ENCODE data around the gene OR2H1. TPM values are rescaled to one million over a fixed set of nuclear protein-coding genes. Genes with fewer than 3 reads are reported as not detected.

Gene OR2H1
- polyA plus RNA-seq, 3 donors, result not detected

DNA sequence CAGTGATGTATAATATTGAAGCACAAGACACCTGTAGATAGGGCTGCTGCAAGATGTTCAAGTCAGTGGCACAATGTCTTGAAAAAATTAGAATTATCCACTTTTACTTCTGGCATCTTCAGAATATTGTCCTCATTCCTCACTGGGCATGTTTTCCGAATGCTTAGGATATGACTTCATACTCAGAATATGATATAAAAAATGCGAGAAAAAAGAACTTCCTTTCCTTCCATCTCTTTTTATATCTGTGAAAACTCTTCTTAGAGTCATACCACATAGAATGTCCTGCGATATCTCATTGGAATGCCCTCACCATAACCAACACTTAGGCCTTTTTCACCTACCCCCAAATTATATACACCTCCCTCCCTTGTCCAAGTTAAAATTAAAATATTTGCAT lies 26.2 kb downstream of the OR2H1 start:
- no peak for DNase-seq

GRCh38 chr6:29483735-29484134 lies 26.8 kb downstream of the OR2H1 start:
- no peak for DNase-seq

GRCh38 chr6:29486577-29486976 lies 29.6 kb downstream of the OR2H1 start:
- DNase-seq, result no peak

DNA sequence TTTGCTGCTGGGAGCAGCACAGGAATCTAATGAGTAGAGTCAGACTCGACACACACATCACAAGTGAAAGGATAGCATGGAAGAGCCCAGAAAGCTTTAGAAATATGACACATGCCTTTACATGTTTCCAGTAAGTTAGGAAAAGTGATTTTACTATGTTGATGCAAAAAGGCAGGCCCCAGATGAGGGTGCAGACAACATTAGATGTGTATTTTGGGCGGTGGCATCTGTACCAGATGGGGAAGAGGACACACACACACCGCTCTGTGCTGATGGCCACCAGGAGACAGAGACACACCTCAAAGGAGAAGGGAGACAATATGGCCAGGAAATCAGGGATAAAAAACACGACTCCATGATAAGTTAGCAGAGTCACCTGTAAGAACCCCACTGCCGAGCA lies 30.2 kb downstream of the OR2H1 start:
- DNase-seq, result no peak

DNA sequence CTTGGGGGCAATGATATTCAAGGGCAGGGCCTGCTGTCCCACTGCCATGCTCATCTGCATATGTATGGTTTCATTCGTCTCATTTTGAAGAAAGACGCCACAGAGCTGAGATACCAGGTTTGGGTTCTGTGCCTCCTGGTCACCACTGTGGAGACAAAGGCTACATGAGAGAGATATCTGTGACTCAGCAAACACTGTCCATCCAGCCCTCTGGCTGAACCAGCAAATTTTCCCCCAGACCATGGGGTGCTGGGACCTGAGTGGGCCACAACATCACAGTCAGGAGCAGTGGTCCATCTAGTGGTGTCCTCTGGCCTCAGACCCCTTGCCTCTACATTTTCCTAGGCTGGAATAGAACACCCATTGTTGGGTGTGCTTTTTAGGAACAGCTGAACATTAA lies 30.7 kb downstream of the OR2H1 start, which contains the start of gene MAS1L:
Gene MAS1L (minus strand): TSS at position 297 of the 400 bp plus-strand sequence. CDS start 54 bp downstream, at position 243.
- DNase-seq, result no peak

- DNase-seq, result no peak
Observed at GRCh38 chr6:29488874-29489273, 31.9 kb downstream of the OR2H1 start.

DNA sequence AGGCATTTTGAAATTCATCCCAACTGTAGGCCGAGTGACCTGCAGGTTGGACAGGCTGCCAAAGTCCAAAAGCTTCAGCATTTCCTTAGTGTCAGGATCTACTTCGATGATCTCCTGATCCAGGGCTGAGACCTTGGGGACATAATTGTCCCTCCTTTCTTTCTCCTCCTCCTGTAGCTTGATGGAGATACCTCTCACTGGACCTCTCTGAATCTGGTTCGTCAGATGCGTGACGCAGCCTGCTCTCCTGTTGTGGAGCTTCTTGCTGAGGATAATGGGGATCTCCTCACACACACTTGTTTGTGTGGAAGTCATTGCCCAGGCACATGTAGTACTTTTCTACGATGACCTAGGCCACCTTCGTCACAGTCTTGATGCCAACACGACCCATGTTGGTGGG lies 32.3 kb downstream of the OR2H1 start:
- DNase-seq, result no peak

GRCh38 chr6:29490055-29490454 lies 33.1 kb downstream of the OR2H1 start:
- no peak for DNase-seq

DNA sequence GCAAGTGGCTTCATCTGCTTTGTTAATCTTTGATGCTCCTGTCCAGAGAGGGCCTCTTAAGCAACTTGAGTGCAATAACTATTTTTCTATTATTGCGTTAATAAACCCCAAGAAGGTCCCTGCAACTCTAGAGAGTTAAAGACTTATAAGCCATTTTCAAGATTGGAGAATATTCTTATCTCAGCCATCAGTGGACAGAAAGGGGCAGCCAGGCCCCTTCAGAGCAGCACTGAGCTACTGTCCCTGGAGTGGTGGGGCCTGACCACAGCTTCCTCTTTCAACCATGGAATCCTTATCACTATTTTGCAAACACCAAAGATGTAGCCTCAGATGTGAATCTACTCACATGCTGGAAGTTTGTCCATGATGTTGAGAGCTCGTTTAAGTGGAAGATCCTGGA lies 33.6 kb downstream of the OR2H1 start:
- DNase-seq, result no peak

- no peak for DNase-seq
Observed at GRCh38 chr6:29491574-29491973, 34.6 kb downstream of the OR2H1 start.

DNA sequence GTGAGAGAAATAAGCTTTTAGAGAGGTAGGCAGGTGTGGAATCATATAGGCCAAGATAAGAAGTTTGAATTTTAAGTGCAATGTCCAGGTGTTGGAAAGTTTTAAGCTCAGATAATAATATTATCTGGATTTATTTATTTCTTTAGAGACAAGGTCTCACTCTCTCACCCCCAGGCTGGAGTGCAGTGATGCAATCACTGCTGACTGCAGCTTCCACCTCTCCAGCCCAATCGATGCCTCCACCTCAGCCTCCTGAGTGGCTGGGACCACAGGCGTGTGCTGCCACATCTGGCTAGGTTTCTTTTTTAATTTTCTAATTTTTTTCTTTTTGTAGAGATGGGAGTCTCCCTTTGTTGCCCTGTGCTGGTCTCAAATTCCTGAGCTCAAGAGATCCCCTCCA lies 36.3 kb downstream of the OR2H1 start:
- DNase-seq, result no peak

DNA sequence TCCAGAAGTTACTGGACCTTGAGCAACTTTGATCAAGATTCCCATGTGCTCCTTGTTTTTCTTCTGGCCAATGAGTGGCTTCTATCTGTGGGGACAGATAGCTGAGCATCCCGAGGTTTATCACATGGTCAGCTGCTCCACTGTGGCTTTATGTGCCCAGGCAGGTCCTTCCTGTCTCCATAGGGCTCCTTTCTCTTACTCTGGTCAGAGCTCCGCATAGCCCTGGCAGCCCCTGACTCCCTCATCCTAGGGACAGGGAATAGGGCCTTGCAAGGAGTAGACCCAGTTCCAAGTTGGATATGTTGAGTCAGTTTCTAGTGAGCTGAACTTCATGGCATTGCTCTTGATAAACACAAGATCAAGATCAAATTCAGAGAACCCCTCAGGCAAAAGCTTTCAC lies 37.2 kb downstream of the OR2H1 start:
- no peak for DNase-seq

GRCh38 chr6:29495571-29495970 lies 38.6 kb downstream of the OR2H1 start:
- DNase-seq, result no peak

GRCh38 chr6:29496961-29497360 lies 40.0 kb downstream of the OR2H1 start:
- DNase-seq, result no peak

- DNase-seq, result no peak
Observed at GRCh38 chr6:29499704-29500103, 42.7 kb downstream of the OR2H1 start.

DNA sequence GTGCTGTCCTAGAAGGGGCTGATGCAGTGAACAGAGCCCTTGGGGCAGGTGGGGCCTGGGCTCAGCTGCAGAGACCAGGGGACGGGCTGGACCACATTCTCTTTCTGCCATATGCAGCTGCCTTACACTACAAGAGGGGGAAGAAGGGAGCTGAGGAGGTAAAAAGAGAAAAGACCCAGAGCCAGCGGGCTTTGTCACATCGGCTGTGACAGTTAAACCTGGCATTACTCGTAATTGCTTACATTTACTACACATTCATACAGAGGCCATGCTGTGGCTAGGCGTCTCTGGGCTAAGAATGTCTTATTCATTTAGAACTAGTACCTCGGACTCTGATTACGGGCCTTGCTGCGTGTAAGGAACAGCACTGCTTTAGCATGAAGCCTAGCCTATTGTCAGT lies 43.6 kb downstream of the OR2H1 start:
- DNase-seq, result no peak

- DNase-seq, result no peak
Observed at GRCh38 chr6:29501106-29501505, 44.2 kb downstream of the OR2H1 start.

DNA sequence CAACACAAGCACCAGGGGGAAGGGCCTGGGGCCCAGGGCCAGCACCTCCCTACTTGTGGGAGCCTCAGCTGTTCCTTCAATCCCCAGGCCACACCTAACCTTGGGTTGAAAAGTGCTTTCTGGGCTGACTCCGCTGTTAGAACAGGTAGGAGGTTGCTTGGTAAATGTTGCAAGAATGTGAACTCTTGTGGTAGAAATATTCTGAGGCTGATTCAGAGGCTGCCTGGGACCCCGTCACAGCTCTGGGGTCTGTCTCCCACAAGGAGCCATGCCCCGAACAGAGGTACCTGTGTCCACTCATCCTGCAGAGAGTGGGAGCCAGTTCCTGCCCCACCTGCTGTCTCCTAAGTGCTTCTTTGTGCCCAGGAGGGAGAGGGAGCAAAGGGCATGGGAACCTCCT lies 45.2 kb downstream of the OR2H1 start:
- DNase-seq, result no peak

DNA sequence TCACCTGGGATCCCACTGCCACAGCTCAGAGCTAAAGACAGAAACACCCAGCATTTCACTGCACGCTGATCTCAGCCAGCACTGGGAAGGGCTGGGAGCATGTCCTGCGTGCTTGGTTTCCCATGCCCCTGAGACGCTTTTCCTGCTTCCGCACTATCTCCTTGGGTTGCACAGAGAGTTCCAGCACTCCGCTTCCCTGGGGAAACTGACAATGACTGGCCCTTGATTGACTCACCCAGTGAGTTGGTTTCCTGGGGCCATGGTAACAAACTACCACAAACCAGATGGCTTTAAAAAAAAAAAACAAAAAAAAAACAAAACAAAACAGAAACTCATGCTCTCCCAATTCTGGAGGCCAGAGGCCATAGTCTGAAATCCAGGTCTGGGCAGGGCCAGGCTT lies 45.6 kb downstream of the OR2H1 start:
- no peak for DNase-seq

DNA sequence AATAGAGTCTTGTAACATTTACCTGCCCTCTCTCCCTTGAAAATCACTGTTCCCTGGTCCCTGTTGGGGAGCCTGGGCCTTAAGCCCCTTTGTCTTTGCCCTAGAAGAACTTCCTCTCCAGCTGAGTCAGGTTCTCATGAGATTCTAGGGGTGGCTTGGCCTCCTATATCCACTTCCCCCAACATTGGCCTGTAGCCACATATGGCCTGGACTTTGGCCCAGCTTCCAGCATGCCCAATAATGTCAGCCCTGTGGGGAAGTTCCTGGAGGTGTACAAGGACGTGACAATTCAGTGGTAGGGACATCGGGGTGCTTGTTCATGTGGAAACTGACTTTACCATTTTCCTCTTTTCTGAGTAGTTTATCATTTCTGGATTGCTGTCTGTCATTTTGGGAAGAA lies 48.0 kb downstream of the OR2H1 start:
- no peak for DNase-seq

- DNase-seq, result no peak
Observed at GRCh38 chr6:29505808-29506207, 48.9 kb downstream of the OR2H1 start.

DNA sequence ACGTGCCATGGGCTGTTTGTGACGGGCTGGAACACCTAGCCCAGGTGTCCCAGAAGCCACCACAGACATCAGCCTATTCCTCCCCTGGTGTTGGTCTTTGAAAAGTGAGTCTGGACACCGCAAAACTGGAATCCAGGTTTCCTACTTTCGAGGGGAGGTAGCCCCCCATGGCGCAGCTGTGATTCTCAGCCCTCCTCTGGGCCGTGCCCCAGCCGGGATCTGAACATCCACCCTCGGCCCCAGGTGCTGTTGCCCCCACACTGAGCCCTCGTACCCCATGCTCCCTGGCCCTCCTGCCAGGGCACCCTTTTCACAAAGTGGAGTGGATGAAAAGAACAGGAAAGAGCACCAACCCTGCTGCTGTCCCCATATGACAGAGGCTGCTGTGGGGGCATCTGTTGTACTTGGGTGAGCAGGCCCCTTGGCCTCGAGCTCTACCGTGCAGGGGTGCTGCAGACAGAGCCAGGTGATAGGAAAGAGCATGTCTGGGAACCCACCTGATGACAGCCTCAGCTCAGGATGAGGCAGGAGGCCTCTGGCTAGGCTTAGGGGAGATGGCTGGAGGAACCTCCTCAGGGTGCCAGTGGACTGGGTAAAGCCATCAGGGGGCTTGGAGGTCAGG lies 49.6 kb downstream of the OR2H1 start:
- DNase-seq, result no peak

DNA sequence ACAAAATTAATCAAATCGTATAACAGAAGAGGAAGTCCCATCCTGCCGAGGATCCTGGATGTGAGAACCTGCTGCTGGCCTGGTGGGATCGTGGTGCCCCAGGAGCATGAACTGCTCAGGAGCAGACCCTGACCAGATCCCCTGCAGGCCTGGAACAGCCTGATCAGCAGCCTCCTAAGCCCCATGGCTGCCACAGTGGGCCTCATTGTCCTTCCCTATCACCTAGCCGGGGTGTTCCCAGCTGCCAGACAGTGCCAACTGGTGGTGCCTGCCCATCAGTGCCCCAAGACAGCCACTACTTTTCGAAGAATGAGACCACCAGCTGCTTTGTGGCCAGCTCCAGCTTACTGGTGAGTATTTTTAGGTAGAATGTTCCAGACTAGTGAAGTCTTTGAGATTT lies 50.4 kb downstream of the OR2H1 start:
- no peak for DNase-seq

GRCh38 chr6:29509239-29509638 lies 52.3 kb downstream of the OR2H1 start:
- no peak for DNase-seq

DNA sequence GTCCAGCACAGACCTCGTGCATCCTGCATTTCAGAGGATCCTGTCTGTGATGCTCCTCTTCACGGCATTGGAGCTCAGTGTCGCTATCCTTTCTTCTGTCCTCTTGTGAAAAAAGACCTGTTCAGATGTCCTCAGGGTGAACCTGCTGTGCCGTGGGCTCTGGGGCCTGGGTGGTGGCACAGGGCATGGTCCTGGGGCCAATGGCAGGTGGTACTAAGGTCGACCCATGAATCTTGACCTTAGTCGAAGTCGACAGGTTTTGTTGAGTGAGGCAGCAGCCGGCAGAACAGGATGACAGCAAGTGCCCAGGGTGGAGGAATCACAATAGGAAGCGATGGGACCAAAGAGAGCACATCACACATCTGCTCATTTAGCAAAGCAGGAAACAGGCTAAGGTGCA lies 52.8 kb downstream of the OR2H1 start:
- DNase-seq, result no peak

Data from renal pelvis (tissue), 4 donors.